C4-2B (cell line): ENCODE measurements around the gene HES5.

Source experiments
- ZFX ChIP-seq: fragments of 450-650 bp; IDR thresholded peaks from 2 replicates; pipeline ENCODE4 v1.6.1; 2017
- TF ChIP-seq, protein P1 (sequence below): fragments of 450-650 bp; conservative IDR thresholded peaks from 2 replicates; pipeline ENCODE4 v1.5.1; 2017; ENCODE audit warnings: mild to moderate bottlenecking

DNA sequence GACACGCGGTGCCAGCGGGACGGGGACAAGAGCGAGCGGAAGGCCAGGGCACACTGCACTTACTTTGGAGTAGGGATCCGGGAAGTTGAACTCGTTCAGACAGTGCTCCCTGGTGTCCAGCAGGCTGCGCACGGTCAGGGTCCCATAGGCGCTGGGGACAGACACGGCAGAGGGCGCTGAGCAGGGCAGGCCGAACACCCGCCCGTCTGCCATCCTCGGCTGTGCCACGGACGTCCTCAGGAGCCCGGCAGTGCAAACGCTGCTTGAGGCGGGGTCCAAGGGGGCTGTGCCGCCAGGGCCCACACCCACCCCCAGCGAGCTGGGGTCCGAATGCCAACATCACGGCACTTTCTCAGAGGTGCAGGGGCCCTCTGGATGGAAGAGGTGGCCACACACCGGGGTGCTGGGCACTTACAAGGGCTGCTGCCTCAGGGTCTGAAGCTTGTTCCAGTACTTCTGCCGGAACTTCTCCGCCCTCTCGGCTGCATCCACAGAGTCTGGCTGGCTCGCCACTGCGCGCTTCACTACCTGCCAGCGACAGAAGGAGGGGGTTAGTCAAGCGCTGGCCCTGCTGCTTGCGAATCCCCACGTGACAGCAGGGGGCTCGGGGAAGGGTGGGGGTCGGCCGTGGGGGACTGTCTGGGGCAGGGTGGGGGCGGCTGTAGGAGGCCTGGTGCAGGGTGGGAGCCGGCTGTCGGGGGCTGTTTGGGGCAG is 16.0 kb downstream of the HES5 start:
- TF ChIP-seq, protein P1, sequence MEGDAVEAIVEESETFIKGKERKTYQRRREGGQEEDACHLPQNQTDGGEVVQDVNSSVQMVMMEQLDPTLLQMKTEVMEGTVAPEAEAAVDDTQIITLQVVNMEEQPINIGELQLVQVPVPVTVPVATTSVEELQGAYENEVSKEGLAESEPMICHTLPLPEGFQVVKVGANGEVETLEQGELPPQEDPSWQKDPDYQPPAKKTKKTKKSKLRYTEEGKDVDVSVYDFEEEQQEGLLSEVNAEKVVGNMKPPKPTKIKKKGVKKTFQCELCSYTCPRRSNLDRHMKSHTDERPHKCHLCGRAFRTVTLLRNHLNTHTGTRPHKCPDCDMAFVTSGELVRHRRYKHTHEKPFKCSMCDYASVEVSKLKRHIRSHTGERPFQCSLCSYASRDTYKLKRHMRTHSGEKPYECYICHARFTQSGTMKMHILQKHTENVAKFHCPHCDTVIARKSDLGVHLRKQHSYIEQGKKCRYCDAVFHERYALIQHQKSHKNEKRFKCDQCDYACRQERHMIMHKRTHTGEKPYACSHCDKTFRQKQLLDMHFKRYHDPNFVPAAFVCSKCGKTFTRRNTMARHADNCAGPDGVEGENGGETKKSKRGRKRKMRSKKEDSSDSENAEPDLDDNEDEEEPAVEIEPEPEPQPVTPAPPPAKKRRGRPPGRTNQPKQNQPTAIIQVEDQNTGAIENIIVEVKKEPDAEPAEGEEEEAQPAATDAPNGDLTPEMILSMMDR, result no peak
- TF ChIP-seq ZFX, result no peak
